ENCODE measurements around the gene CYP26B1. TPM values are rescaled to one million over a fixed set of nuclear protein-coding genes. Genes with fewer than 3 reads are reported as not detected.

CYP26B1 gene
- total and polyA plus RNA-seq, 10 donors = 0.87 to 11.4 (median 5.1) TPM

DNA sequence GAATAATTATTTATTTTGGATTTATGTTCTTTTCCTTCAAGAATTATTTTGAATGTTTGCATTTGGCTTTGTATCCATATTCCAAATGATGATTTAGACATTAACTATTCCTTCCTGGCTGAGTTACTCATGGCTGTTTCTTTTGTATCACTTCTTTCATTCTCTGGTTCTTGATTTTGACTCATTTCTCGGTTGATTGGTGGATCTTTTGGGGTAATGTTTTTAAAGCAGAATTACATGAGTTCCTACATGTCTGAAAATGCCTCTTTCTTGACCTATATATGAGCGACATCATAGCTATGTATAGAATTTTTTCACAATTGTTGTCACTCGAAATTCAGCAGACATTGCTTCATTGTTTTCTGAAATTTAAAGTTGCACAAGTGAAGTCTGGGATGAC, 39.5 kb downstream of the CYP26B1 start:
- no peaks in the 10 kb centered on the region for H3K4me1 ChIP-seq
- H3K27me3 ChIP-seq (replicated peaks in 1 of 7) = no peaks in the 10 kb centered on the region
- 63 to 84% (median 69%) methylated on average over 3 of the region's 3 CpGs for WGBS, 5 donors
- intact Hi-C loops (cut with DNase I; ENCODE audit: low total_unique reads) = no loop called here
- TF ChIP-seq POLR2AphosphoS5 (IDR thresholded peaks at IDR 0.05) (no peak), POLR2A (IDR thresholded peaks at IDR 0.05) (no peak)
- TF ChIP-seq, protein P1, sequence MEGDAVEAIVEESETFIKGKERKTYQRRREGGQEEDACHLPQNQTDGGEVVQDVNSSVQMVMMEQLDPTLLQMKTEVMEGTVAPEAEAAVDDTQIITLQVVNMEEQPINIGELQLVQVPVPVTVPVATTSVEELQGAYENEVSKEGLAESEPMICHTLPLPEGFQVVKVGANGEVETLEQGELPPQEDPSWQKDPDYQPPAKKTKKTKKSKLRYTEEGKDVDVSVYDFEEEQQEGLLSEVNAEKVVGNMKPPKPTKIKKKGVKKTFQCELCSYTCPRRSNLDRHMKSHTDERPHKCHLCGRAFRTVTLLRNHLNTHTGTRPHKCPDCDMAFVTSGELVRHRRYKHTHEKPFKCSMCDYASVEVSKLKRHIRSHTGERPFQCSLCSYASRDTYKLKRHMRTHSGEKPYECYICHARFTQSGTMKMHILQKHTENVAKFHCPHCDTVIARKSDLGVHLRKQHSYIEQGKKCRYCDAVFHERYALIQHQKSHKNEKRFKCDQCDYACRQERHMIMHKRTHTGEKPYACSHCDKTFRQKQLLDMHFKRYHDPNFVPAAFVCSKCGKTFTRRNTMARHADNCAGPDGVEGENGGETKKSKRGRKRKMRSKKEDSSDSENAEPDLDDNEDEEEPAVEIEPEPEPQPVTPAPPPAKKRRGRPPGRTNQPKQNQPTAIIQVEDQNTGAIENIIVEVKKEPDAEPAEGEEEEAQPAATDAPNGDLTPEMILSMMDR (IDR thresholded peaks at IDR 0.05 in 8 of 11, conservative IDR thresholded peaks at IDR 0.05 in 3 of 11) = no peak
- no peak overlapping the region for H3K4me3 ChIP-seq
- H3K9me3 ChIP-seq = peaks cover 0 to 10% (median 0%) of the 10 kb centered on the region in 8 donors
- H3K36me3 ChIP-seq = no peaks in the 10 kb centered on the region
- no peak for DNase-seq
- H3K27ac ChIP-seq = no peak overlapping the region

DNA sequence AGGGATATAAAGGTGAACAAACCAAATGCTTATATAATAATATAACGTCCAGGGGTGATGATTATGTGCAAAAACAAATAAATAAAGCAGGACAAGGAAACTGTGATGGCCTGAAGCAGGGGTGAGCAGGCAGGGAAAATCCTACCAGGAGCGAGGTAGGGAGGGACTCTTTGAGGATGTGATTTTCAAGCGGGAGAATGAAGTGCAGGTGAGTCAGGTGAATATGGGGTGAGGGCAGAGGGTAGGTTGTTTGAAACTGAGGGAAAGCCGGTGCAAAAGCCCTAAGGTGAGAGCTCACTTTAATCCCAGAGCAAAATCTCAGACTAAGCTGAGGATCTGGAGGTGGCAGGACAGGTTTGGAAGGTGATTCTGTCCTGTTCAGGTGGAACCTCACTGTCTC, 40.7 kb downstream of the CYP26B1 start:
- DNase-seq = no peak
- H3K4me3 ChIP-seq = no peak overlapping the region
- H3K36me3 ChIP-seq = no peaks in the 10 kb centered on the region
- intact Hi-C loops (cut with DNase I; ENCODE audit: low total_unique reads) = no loop called here
- TF ChIP-seq, protein P1 (IDR thresholded peaks at IDR 0.05 in 8 of 11, conservative IDR thresholded peaks at IDR 0.05 in 3 of 11) = no peak
- TF ChIP-seq POLR2A (IDR thresholded peaks at IDR 0.05) (no peak), POLR2AphosphoS5 (IDR thresholded peaks at IDR 0.05) (no peak)
- no peaks in the 10 kb centered on the region for H3K4me1 ChIP-seq
- H3K27me3 ChIP-seq (replicated peaks in 1 of 7) = no peaks in the 10 kb centered on the region
- 70 to 78% (median 74%) methylated on average over 4 of the region's 4 CpGs for WGBS, 5 donors
- H3K9me3 ChIP-seq = peaks cover 0 to 4% (median 0%) of the 10 kb centered on the region in 8 donors
- H3K27ac ChIP-seq = no peak overlapping the region

DNA sequence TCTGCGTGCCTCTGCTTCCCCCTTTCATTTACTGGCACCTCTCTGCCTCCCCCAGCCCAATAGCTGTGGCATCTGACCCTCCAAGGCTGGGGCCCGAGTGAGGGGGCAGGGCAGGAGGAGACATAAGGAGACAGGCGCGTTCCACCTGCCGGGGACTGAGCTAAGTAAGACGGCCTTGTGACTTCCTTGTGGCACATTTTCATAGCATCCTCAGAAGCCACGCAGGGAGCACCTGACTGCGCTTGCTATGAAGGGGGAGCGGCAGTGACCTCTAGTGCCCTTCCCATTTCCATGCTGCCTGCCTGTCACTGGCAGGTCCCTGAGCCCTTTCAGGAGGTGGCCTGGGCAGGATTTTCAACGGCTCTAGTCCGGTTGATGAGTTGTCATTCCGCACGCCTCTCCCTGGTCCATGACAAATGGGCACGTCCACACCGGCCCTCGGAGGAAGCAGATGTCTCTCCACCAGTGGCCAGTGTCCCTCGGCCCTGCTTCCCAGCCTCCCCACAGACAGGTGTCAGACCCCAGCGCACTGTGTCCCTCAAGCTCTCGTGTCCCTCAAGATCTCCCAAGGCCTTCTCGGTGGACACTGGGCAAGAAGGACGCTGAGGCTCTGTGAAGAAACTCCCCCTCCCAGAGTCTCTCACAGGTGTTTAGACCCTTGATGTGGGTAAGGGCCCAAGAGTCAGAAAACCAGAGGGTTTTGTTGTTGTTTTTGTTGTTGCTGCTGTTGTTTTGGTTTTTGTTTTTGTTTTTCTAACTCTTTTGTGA, 42.7 kb downstream of the CYP26B1 start:
- no peaks in the 10 kb centered on the region for H3K36me3 ChIP-seq
- no peak for DNase-seq
- H3K27ac ChIP-seq = no peak overlapping the region
- WGBS, 5 donors = 73 to 86% (median 80%) methylated on average over 21 of the region's 21 CpGs
- intact Hi-C loops (cut with DNase I; ENCODE audit: low total_unique reads) = no loop called here
- no peaks in the 10 kb centered on the region for H3K27me3 ChIP-seq (replicated peaks in 1 of 7)
- no peaks in the 10 kb centered on the region for H3K4me1 ChIP-seq
- H3K9me3 ChIP-seq = no peaks in the 10 kb centered on the region
- TF ChIP-seq POLR2A (IDR thresholded peaks at IDR 0.05) (no peak), POLR2AphosphoS5 (IDR thresholded peaks at IDR 0.05) (no peak)
- TF ChIP-seq, protein P1 (IDR thresholded peaks at IDR 0.05 in 8 of 11, conservative IDR thresholded peaks at IDR 0.05 in 3 of 11) = no peak
- no peak overlapping the region for H3K4me3 ChIP-seq

DNA sequence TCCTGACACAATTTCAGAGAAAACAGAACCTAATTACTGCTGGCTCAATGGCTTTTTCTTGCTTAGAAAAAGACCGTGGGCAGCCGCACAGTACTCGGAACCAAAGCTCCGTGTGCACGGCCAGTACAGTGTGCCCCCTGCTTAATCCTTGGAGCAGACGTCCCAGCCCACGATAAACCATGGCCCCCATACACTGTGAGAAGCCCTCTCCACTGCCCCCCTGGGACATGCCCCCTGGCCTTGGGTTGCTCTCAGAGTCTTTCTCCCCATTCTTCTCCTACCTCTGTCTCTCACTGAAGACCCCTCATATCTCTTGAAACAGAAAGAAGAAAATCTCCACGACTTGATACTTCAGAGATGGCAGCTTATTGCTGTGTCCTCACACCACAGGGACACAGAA, 44.0 kb downstream of the CYP26B1 start:
- TF ChIP-seq POLR2AphosphoS5 (IDR thresholded peaks at IDR 0.05) = no peak
- TF ChIP-seq, protein P1 (IDR thresholded peaks at IDR 0.05 in 8 of 11, conservative IDR thresholded peaks at IDR 0.05 in 3 of 11) = no peak
- 85 to 93% (median 91%) methylated on average over 8 of the region's 8 CpGs for WGBS, 5 donors
- no peaks in the 10 kb centered on the region for H3K4me1 ChIP-seq
- H3K27me3 ChIP-seq (replicated peaks in 1 of 7) = no peaks in the 10 kb centered on the region
- no peak overlapping the region for H3K27ac ChIP-seq
- intact Hi-C loops (cut with DNase I; ENCODE audit: low total_unique reads) = no loop called here
- H3K36me3 ChIP-seq = no peaks in the 10 kb centered on the region
- H3K4me3 ChIP-seq = no peak overlapping the region
- no peak for DNase-seq
- H3K9me3 ChIP-seq = no peaks in the 10 kb centered on the region

Measured in spleen (tissue), 11 donors.